HepG2 (cell line): ENCODE measurements around the gene CLDN9. TPM values are rescaled to one million over a fixed set of nuclear protein-coding genes. Genes with fewer than 3 reads are reported as not detected.

ENCODE experiments used
- GATAD1 ChIP-seq: IDR thresholded peaks from 2 replicates; pipeline ENCODE4 v1.6.1; 2016; ENCODE audit warnings: missing genetic modification reagents, missing compliant biosample characterization
- KMT2B ChIP-seq: IDR thresholded peaks from 2 replicates; pipeline ENCODE4 v1.6.1; 2016; ENCODE audit warnings: missing genetic modification reagents, missing compliant biosample characterization
- NFE2 ChIP-seq: sonication (generic); formaldehyde crosslinking; IDR thresholded peaks from 2 replicates; pipeline ENCODE4 v1.4.0; 2020; ENCODE audit warnings: missing genetic modification reagents
- SKI ChIP-seq: fragments of 450-650 bp; IDR thresholded peaks from one replicate; pipeline ENCODE4 v1.6.1; 2018; ENCODE audit warnings: mild to moderate bottlenecking; ENCODE audit not compliant: partially characterized antibody
- SNAPC4 ChIP-seq: sonication (generic); formaldehyde crosslinking; IDR thresholded peaks from 2 replicates; pipeline ENCODE4 v1.4.0; 2020; ENCODE audit warnings: mild to moderate bottlenecking, missing genetic modification reagents
- TOE1 ChIP-seq: sonication (generic); formaldehyde crosslinking; IDR thresholded peaks from 2 replicates; pipeline ENCODE4 v1.4.0; 2020; ENCODE audit warnings: mild to moderate bottlenecking, missing genetic modification reagents
- ZNF136 ChIP-seq: sonication (generic); formaldehyde crosslinking; IDR thresholded peaks from 2 replicates; pipeline ENCODE4 v1.8.1; 2022; ENCODE audit warnings: low read depth, mild to moderate bottlenecking, moderate library complexity, missing genetic modification reagents
- ZNF225 ChIP-seq: sonication (generic); formaldehyde crosslinking; IDR thresholded peaks from 2 replicates; pipeline ENCODE4 v1.4.0; 2020; ENCODE audit warnings: mild to moderate bottlenecking, missing genetic modification reagents
- ZNF383 ChIP-seq: sonication (generic); formaldehyde crosslinking; IDR thresholded peaks from 2 replicates; pipeline ENCODE4 v1.4.0; 2020; ENCODE audit warnings: missing genetic modification reagents, mild to moderate bottlenecking, borderline replicate concordance
- ZNF513 ChIP-seq: sonication (generic); formaldehyde crosslinking; conservative IDR thresholded peaks from 2 replicates; pipeline ENCODE4 v1.5.0; 2020; ENCODE audit warnings: missing genetic modification reagents
- ZNF569 ChIP-seq: sonication (generic); formaldehyde crosslinking; IDR thresholded peaks from 2 replicates; pipeline ENCODE4 v1.5.0; 2020; ENCODE audit warnings: mild to moderate bottlenecking, missing genetic modification reagents, moderate library complexity, borderline replicate concordance
- ZSCAN25 ChIP-seq: sonication (generic); formaldehyde crosslinking; IDR thresholded peaks from 2 replicates; pipeline ENCODE4 v1.8.0; 2022; ENCODE audit warnings: mild to moderate bottlenecking, missing genetic modification reagents
- polyA plus RNA-seq, 8 experiments: library from polyadenylated mRNA; depleted of rRNA in 3 of 8; stranded (reverse) in 7 of 8; unstranded in 1 of 8; fragments of >200 nt; fragmentation: Illumina TruSeq in 4 of 8; extraction: Trizol in 4 of 8; gene quantifications; 2 replicates each; pipeline versions ENCODE4 v1.2.1 to v1.2.3, GENCODE V29; 2011 to 2016; ENCODE audit warnings: low read depth in 4 of 8, missing spikeins in 1 of 8, mixed read lengths in 1 of 8; ENCODE audit not compliant: insufficient read depth in 1 of 8
- total RNA-seq, 5 experiments: library from RNA; depleted of rRNA; stranded (reverse); fragments of >200 nt; fragmentation: Illumina TruSeq; extraction: Trizol; gene quantifications; 2 replicates each; pipeline ENCODE4 v1.2.3, GENCODE V29; 2016; ENCODE audit warnings: low read depth in 1 of 5
- TF ChIP-seq, protein P1 (sequence below): sonication (generic); formaldehyde crosslinking; conservative IDR thresholded peaks from 2 replicates; pipeline ENCODE4 v1.4.0; 2020; ENCODE audit warnings: missing genetic modification reagents
- TF ChIP-seq, protein P2 (sequence below): sonication (generic); formaldehyde crosslinking; IDR thresholded peaks from 2 replicates; pipeline ENCODE4 v1.4.0; 2020; ENCODE audit warnings: missing genetic modification reagents
- TF ChIP-seq, protein P3 (sequence below): sonication (generic); formaldehyde crosslinking; IDR thresholded peaks from 2 replicates; pipeline ENCODE4 v1.9.0; 2022; ENCODE audit warnings: missing genetic modification reagents, mild to moderate bottlenecking, borderline replicate concordance

The CLDN9 gene
- total and polyA plus RNA-seq, 2 of the 13 experiments (the other 11 are each of a cell fraction or from before 2014, with no cell fraction given), result 0.15 to 0.26 TPM

DNA sequence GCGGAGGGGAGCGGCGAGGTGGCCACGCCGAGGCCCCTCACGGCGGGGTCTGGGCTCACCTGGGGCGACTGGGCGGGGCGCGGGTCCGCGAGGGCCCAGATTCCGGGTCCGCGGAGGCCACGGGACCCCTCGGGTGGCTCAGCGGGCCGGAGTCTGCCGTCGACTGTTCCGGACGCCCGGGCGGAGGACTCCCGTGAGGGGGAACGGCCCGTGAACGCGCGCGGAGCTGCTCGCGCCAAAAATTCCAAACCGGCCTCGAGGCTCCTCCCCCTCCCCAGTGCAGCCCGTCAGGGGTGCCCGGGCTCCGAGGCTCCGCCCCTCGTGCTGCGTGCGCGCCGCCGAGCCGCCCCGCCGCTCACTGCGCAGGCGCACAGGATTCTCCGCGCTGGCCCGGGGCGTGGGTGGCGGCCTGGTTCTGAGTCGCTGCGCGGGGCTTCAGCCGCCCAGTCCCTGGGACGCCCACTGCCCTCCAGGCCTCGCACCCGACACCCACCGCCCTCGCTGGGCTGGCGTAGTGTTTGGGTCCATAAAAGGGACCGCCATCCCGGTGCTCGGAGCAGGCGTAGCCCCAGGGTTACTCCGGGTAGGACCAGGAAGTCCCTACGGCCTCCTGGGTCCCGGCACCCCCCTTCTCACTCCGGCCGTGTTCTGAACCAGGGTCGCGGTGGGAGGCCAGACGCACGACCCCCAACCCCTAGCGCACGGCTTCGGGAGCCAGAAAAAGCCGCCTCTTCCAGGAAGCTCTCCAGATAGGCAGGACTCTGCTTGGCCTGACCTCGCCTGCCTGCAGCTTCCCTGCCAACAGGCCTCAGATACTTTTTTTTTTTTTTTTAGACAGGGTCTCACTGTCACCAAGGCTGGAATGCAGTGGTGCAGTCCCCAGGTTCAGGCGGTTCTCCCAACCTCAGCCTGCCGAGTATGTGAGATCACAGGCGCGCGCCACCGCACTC lies 32.2 kb upstream of the CLDN9 start, which contains the start of gene PKMYT1 (continued):
- TF ChIP-seq, protein P1, sequence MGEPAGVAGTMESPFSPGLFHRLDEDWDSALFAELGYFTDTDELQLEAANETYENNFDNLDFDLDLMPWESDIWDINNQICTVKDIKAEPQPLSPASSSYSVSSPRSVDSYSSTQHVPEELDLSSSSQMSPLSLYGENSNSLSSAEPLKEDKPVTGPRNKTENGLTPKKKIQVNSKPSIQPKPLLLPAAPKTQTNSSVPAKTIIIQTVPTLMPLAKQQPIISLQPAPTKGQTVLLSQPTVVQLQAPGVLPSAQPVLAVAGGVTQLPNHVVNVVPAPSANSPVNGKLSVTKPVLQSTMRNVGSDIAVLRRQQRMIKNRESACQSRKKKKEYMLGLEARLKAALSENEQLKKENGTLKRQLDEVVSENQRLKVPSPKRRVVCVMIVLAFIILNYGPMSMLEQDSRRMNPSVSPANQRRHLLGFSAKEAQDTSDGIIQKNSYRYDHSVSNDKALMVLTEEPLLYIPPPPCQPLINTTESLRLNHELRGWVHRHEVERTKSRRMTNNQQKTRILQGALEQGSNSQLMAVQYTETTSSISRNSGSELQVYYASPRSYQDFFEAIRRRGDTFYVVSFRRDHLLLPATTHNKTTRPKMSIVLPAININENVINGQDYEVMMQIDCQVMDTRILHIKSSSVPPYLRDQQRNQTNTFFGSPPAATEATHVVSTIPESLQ (CRISPR knock-in tag), result no peak
- TF ChIP-seq ZNF569 (CRISPR knock-in tag) (no peak), SNAPC4 (CRISPR knock-in tag) (no peak), ZNF136 (CRISPR knock-in tag) (no peak), ZNF225 (peak; percentile 23), GATAD1 (CRISPR knock-in tag) (peak; percentile 59), ZSCAN25 (CRISPR knock-in tag) (no peak; the same call in 1 of the 2 replicates), TOE1 (CRISPR knock-in tag) (no peak), ZNF513 (CRISPR knock-in tag) (no peak), NFE2 (CRISPR knock-in tag) (no peak), ZNF383 (0 out of 2 replicates have a peak, but pooled peaks have one; percentile 25), KMT2B (no peak; the same call in 1 of the 2 replicates), SKI (no peak)
- TF ChIP-seq, protein P2, sequence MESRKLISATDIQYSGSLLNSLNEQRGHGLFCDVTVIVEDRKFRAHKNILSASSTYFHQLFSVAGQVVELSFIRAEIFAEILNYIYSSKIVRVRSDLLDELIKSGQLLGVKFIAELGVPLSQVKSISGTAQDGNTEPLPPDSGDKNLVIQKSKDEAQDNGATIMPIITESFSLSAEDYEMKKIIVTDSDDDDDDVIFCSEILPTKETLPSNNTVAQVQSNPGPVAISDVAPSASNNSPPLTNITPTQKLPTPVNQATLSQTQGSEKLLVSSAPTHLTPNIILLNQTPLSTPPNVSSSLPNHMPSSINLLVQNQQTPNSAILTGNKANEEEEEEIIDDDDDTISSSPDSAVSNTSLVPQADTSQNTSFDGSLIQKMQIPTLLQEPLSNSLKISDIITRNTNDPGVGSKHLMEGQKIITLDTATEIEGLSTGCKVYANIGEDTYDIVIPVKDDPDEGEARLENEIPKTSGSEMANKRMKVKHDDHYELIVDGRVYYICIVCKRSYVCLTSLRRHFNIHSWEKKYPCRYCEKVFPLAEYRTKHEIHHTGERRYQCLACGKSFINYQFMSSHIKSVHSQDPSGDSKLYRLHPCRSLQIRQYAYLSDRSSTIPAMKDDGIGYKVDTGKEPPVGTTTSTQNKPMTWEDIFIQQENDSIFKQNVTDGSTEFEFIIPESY (CRISPR knock-in tag), result 0 out of 2 replicates have a peak, but pooled peaks have one; percentile 12
- TF ChIP-seq, protein P3, sequence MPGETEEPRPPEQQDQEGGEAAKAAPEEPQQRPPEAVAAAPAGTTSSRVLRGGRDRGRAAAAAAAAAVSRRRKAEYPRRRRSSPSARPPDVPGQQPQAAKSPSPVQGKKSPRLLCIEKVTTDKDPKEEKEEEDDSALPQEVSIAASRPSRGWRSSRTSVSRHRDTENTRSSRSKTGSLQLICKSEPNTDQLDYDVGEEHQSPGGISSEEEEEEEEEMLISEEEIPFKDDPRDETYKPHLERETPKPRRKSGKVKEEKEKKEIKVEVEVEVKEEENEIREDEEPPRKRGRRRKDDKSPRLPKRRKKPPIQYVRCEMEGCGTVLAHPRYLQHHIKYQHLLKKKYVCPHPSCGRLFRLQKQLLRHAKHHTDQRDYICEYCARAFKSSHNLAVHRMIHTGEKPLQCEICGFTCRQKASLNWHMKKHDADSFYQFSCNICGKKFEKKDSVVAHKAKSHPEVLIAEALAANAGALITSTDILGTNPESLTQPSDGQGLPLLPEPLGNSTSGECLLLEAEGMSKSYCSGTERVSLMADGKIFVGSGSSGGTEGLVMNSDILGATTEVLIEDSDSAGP (CRISPR knock-in tag), result peak; percentile 64
